HepG2 (cell line): ENCODE data around the gene LAMC3. TPM values are rescaled to one million over a fixed set of nuclear protein-coding genes. Genes with fewer than 3 reads are reported as not detected.

Experiments used
- ATAC-seq: fragments of 200-7000 bp; cut with Tn5 transposase; 3 replicates; pipeline ENCODE4 v1.9.1; 2020; ENCODE audit warnings: mild to moderate bottlenecking, moderate library complexity
- BruUV-seq: library from RNA; stranded (reverse); fragments of 400-500 nt; replicated peaks from 2 replicates; lab custom pipeline; 2021; lab: Mats Ljungman, UMichigan
- CTCF ChIA-PET: fragments of 300-600 bp; formaldehyde crosslinking; extraction: SDS; loops from one replicate; lab custom pipeline; 2021; ENCODE audit warnings: low total read pairs, inconsistent platforms, low intra/inter-chr PET ratio; lab: Yijun Ruan, JAX
- POLR2A ChIA-PET: fragments of 350-600 bp; sonication (Branson Sonifier 250); formaldehyde crosslinking; loops from one replicate; lab custom pipeline; 2020; ENCODE audit warnings: antibody characterized with exemption, inconsistent platforms; lab: Yijun Ruan, JAX
- DNase-seq: peaks from one replicate; pipeline ENCODE4 v3.0.0-alpha.2; 2015; ENCODE audit warnings: low spot score
- FAIRE-seq: peaks from 3 replicates; lab custom pipeline; 2011; peaks lifted over from hg19 to GRCh38; lab: Jason Lieb, UNC
- H2AFZ ChIP-seq: one replicate; pipeline ENCODE4 v1.6.1; 2011; ENCODE audit warnings: low read length, inconsistent platforms
- H3K27ac ChIP-seq: fragments of 300-600 bp; 3 replicates; pipeline ENCODE4 v1.8.0; 2011; ENCODE audit warnings: mixed run types, mild to moderate bottlenecking, mixed read lengths, low read length, inconsistent platforms; ENCODE audit not compliant: insufficient read depth; ENCODE audit errors: extremely low read length
- H3K27me3 ChIP-seq, 2 experiments: fragments of 200-600 bp in 1 of 2; 2 replicates in 1 of 2; 3 replicates in 1 of 2; pipeline versions ENCODE4 v1.6.0 to v1.8.0; 2011; ENCODE audit warnings: low read length in 2 of 2, mild to moderate bottlenecking in 2 of 2, moderate library complexity in 2 of 2, inconsistent platforms in 1 of 2; ENCODE audit not compliant: insufficient read depth in 2 of 2, control insufficient read depth in 1 of 2
- H3K36me3 ChIP-seq, 2 experiments: fragments of 200-600 bp in 1 of 2; replicated peaks in 1 of 2; 2 replicates in 1 of 2; 3 replicates in 1 of 2; pipeline versions ENCODE4 v1.5.1 to v1.8.0; 2011; ENCODE audit warnings: low read length in 2 of 2, inconsistent platforms in 1 of 2; ENCODE audit not compliant: insufficient read depth in 2 of 2, control insufficient read depth in 1 of 2
- H3K4me1 ChIP-seq: 2 replicates; pipeline ENCODE4 v1.5.1; 2012; ENCODE audit warnings: low read length, inconsistent platforms; ENCODE audit not compliant: insufficient read depth
- H3K4me2 ChIP-seq: 2 replicates; pipeline ENCODE4 v1.6.0; 2011; ENCODE audit warnings: low read depth, low read length, inconsistent platforms
- H3K4me3 ChIP-seq, 3 experiments: fragments of 200-600 bp in 1 of 3; sonication (generic), shearing (Covaris generic) in 1 of 3; replicated peaks in 1 of 3; 2 replicates each; pipeline ENCODE4 v1.5.1; 2011 to 2016; ENCODE audit warnings: low read length in 3 of 3, inconsistent platforms in 2 of 3, low read depth in 2 of 3, mild to moderate bottlenecking in 2 of 3, control low read depth in 1 of 3, mixed read lengths in 1 of 3; ENCODE audit not compliant: insufficient read depth in 1 of 3
- H3K79me2 ChIP-seq: one replicate; pipeline ENCODE4 v1.6.1; 2011; ENCODE audit warnings: low read length, inconsistent platforms; ENCODE audit not compliant: insufficient read depth
- H3K9ac ChIP-seq: 2 replicates; pipeline ENCODE4 v1.6.0; 2011; ENCODE audit warnings: mild to moderate bottlenecking, low read depth, low read length, inconsistent platforms; ENCODE audit not compliant: insufficient read depth
- H3K9me3 ChIP-seq: 2 replicates; pipeline ENCODE4 v1.5.1; 2012; ENCODE audit warnings: mild to moderate bottlenecking, low read length
- H4K20me1 ChIP-seq: 2 replicates; pipeline ENCODE4 v1.6.0; 2011; ENCODE audit warnings: inconsistent platforms, mild to moderate bottlenecking, low read length, moderate library complexity; ENCODE audit not compliant: insufficient read depth
- CSRNP1 ChIP-seq: sonication (generic); formaldehyde crosslinking; IDR thresholded peaks from 2 replicates; pipeline ENCODE4 v1.8.1; 2023; ENCODE audit warnings: mild to moderate bottlenecking, missing genetic modification reagents
- DNMT1 ChIP-seq: sonication (generic); formaldehyde crosslinking; IDR thresholded peaks from 2 replicates; pipeline ENCODE4 v1.5.1; 2020; ENCODE audit warnings: mild to moderate bottlenecking, missing genetic modification reagents
- HDAC1 ChIP-seq: sonication (generic); formaldehyde crosslinking; IDR thresholded peaks from 2 replicates; pipeline ENCODE4 v1.5.1; 2020; ENCODE audit warnings: mild to moderate bottlenecking, missing genetic modification reagents
- IRF2 ChIP-seq: IDR thresholded peaks from 2 replicates; pipeline ENCODE4 v1.6.1; 2018; ENCODE audit warnings: missing genetic modification reagents, missing compliant biosample characterization
- MTF1 ChIP-seq: sonication (generic); formaldehyde crosslinking; IDR thresholded peaks from 2 replicates; pipeline ENCODE4 v1.5.0; 2020; ENCODE audit warnings: missing genetic modification reagents
- TCF7 ChIP-seq: sonication (generic); IDR thresholded peaks from 2 replicates; pipeline ENCODE4 v1.6.1; 2016; ENCODE audit warnings: antibody characterized with exemption, low read depth
- TFDP1 ChIP-seq: IDR thresholded peaks from 2 replicates; pipeline ENCODE4 v1.6.1; 2016; ENCODE audit warnings: missing compliant biosample characterization, missing genetic modification reagents, borderline replicate concordance
- ZBTB44 ChIP-seq: sonication (generic); formaldehyde crosslinking; IDR thresholded peaks from 2 replicates; pipeline ENCODE4 v1.4.0; 2020; ENCODE audit warnings: missing genetic modification reagents
- ZBTB7B ChIP-seq: sonication (generic); formaldehyde crosslinking; IDR thresholded peaks from 2 replicates; pipeline ENCODE4 v1.4.0; 2020; ENCODE audit warnings: missing genetic modification reagents
- ZNF850 ChIP-seq: sonication (generic); formaldehyde crosslinking; conservative IDR thresholded peaks from 2 replicates; pipeline ENCODE4 v1.9.0; 2021; ENCODE audit warnings: mild to moderate bottlenecking, missing genetic modification reagents
- WGBS: methylation state at CpG from one replicate; pipeline ENCODE4 v1.1.6; 2017; ENCODE audit warnings: low lambda C conversion rate; 5-methylcytosine and 5-hydroxymethylcytosine counted together
- in situ Hi-C: cut with HindIII; loops from 2 replicates; pipeline ENCODE4 v1.10.0; 2017; ENCODE audit warnings: low pct_unique_long_range_greater_than_20kb; ENCODE audit not compliant: extremely low pct_ligation_motif_present
- intact Hi-C: fragments of 100-400 bp; cut with micrococcal nuclease; formaldehyde crosslinking; loops from one replicate; pipeline ENCODE4 v1.10.0; 2022; ENCODE audit not compliant: unreplicated experiment
- polyA plus RNA-seq, 8 experiments: library from polyadenylated mRNA; depleted of rRNA in 3 of 8; stranded (reverse) in 7 of 8; unstranded in 1 of 8; fragments of >200 nt; fragmentation: Illumina TruSeq in 4 of 8; extraction: Trizol in 4 of 8; gene quantifications; 2 replicates each; pipeline versions ENCODE4 v1.2.1 to v1.2.3, GENCODE V29; 2011 to 2016; ENCODE audit warnings: low read depth in 4 of 8, missing spikeins in 1 of 8, mixed read lengths in 1 of 8; ENCODE audit not compliant: insufficient read depth in 1 of 8
- total RNA-seq, 5 experiments: library from RNA; depleted of rRNA; stranded (reverse); fragments of >200 nt; fragmentation: Illumina TruSeq; extraction: Trizol; gene quantifications; 2 replicates each; pipeline ENCODE4 v1.2.3, GENCODE V29; 2016; ENCODE audit warnings: low read depth in 1 of 5

Gene LAMC3
- total and polyA plus RNA-seq, 2 of the 13 experiments (the other 11 are each of a cell fraction or from before 2014, with no cell fraction given): 0.07 to 0.57 TPM

GRCh38 chr9:131084661-131085369 lies 75.8 kb downstream of the LAMC3 start:
- H3K4me2 ChIP-seq: 0 out of 2 replicates have a peak overlapping the region, but pooled peaks have one; percentile 30
- ATAC-seq (peak; percentile 15; the same call in 2 of the 3 replicates), FAIRE-seq (no peak), DNase-seq (no peak)
- TF ChIP-seq DNMT1 (CRISPR knock-in tag) (no peak), TFDP1 (no peak), CSRNP1 (CRISPR knock-in tag) (no peak), ZBTB44 (CRISPR knock-in tag) (no peak), ZNF850 (CRISPR knock-in tag) (no peak), HDAC1 (CRISPR knock-in tag) (no peak), TCF7 (no peak), ZBTB7B (CRISPR knock-in tag) (no peak), MTF1 (CRISPR knock-in tag) (no peak), IRF2 (no peak)
- H3K9me3 ChIP-seq: no peaks in the 10 kb centered on the region
- in situ Hi-C loops (no loop called here), intact Hi-C loops (no loop called here)
- no peak overlapping the region for H3K9ac ChIP-seq
- no peaks in the 10 kb centered on the region for H4K20me1 ChIP-seq
- BruUV-seq: no TSS peak
- no peak overlapping the region for H3K4me3 ChIP-seq
- ChIA-PET CTCF (no interaction called here), POLR2A (interaction anchor here (0.9 kb wide), 1 partner anchor 10 kb away, joined by 3 read pairs; no protein-coding TSS in a partner anchor)
- 17% methylated on average over 8 of the region's 8 CpGs for WGBS
- peaks cover 4 to 65% of the 10 kb centered on the region in 2 experiments; a peak in 4 of 5 replicates for H3K27me3 ChIP-seq
- no peak overlapping the region for H2AFZ ChIP-seq
- H3K79me2 ChIP-seq: no peaks in the 10 kb centered on the region
- H3K27ac ChIP-seq: no peak overlapping the region
- H3K36me3 ChIP-seq: no peaks in the 10 kb centered on the region
- peaks cover 28% of the 10 kb centered on the region for H3K4me1 ChIP-seq
